Measurements from ENCODE around the gene FAM168A. TPM values are rescaled to one million over a fixed set of nuclear protein-coding genes. Genes with fewer than 3 reads are reported as not detected.

FAM168A gene
- polyA plus RNA-seq, 1 donor (not counting 4 experiments of a cell fraction or from before 2014, with no cell fraction given), result 11.8 TPM

DNA sequence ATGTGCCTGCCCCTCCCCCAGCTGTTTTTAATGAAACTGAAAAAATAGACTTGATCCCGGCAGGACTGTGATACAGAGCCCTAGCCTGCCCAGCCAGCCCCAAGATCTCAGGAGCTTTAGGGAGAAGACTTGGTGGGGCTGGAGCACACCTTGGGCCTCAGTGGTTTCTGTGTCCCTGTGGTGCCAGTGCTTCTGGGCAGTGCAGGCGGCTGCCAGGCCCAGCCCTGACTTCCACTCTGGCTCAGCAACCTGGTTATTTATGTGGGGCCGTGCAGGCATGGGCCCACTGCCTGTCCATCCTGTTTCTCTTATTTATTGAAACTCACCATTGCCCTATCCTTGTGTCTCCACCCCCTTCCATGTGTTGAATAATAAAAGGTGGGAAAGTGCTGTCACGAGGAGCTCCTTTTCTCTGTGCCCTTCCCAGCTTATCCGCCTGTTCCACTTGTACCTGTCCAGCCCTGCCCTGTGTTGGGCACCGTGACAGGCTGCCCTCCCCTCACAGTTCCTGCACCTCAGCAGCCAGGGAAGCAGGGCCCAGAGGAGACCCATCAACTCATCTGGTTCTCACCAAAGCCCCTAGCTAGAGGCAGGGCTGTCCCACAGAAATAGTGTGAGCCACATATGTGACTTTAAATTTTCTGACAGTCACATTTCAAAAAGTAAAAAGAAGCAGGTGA lies 201.5 kb downstream of the FAM168A start:
- FAIRE-seq (no peak), DNase-seq (ENCODE audit: low read depth, low spot score) (no peak)
- Histone ChIP-seq H3K79me2 (ENCODE audit: control insufficient read depth, insufficient read depth, low read length) (no peaks in the 10 kb centered on the region), H3K9me3 (ENCODE audit: control insufficient read depth, low read depth, low read length) (no peaks in the 10 kb centered on the region), H3K9me1 (ENCODE audit: control insufficient read depth, extremely low read depth, insufficient read depth, low read length) (no peaks in the 10 kb centered on the region), H3K27ac (ENCODE audit: control insufficient read depth, insufficient read depth, low read length) (no peak overlapping the region), H3K4me3 (ENCODE audit: control insufficient read depth in 2 of 3, extremely low read depth in 1 of 3, insufficient read depth in 2 of 3, low read depth in 1 of 3, low read length in 3 of 3) (no peak overlapping the region), H3K27me3 (ENCODE audit: control insufficient read depth, extremely low read depth, insufficient read depth, low read length) (no peaks in the 10 kb centered on the region), H3K4me1 (ENCODE audit: control insufficient read depth, extremely low read depth, insufficient read depth, low read length) (peaks cover 10% of the 10 kb centered on the region), H3K4me2 (ENCODE audit: control insufficient read depth, extremely low read depth, insufficient read depth, low read depth, low read length) (no peak overlapping the region), H4K20me1 (ENCODE audit: control insufficient read depth, extremely low read depth, insufficient read depth, low read length) (no peaks in the 10 kb centered on the region), H3K36me3 (ENCODE audit: control insufficient read depth in 2 of 2, extremely low read depth in 1 of 2, insufficient read depth in 2 of 2, low read length in 2 of 2) (peaks cover 27 to 29% of the 10 kb centered on the region in 2 experiments), H3K9ac (ENCODE audit: control insufficient read depth, extremely low read depth, insufficient read depth, low read length) (no peak overlapping the region), H2AFZ (ENCODE audit: control insufficient read depth, low read length) (no peak overlapping the region)
- no peak for TF ChIP-seq EZH2 (IDR thresholded peaks at IDR 0.05; ENCODE audit: low read length)
- TF ChIP-seq, protein P1, sequence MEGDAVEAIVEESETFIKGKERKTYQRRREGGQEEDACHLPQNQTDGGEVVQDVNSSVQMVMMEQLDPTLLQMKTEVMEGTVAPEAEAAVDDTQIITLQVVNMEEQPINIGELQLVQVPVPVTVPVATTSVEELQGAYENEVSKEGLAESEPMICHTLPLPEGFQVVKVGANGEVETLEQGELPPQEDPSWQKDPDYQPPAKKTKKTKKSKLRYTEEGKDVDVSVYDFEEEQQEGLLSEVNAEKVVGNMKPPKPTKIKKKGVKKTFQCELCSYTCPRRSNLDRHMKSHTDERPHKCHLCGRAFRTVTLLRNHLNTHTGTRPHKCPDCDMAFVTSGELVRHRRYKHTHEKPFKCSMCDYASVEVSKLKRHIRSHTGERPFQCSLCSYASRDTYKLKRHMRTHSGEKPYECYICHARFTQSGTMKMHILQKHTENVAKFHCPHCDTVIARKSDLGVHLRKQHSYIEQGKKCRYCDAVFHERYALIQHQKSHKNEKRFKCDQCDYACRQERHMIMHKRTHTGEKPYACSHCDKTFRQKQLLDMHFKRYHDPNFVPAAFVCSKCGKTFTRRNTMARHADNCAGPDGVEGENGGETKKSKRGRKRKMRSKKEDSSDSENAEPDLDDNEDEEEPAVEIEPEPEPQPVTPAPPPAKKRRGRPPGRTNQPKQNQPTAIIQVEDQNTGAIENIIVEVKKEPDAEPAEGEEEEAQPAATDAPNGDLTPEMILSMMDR (optimal IDR thresholded peaks at IDR 0.05 in 1 of 3, IDR thresholded peaks at IDR 0.05 in 1 of 3, conservative IDR thresholded peaks at IDR 0.05 in 1 of 3; ENCODE audit: extremely low read depth in 1 of 3, insufficient read depth in 2 of 3, low read length in 3 of 3), result no peak
- dilution Hi-C loops (cut with MboI; ENCODE audit: extremely low pct_ligation_motif_present, low sequenced_read_pairs), result no loop called here

- dilution Hi-C loops (cut with MboI; ENCODE audit: extremely low pct_ligation_motif_present, low sequenced_read_pairs), result no loop called here
- peaks cover 11% of the 10 kb centered on the region for H3K4me1 ChIP-seq (ENCODE audit: control insufficient read depth, extremely low read depth, insufficient read depth, low read length)
- no peak for TF ChIP-seq EZH2 (IDR thresholded peaks at IDR 0.05; ENCODE audit: low read length)
- H3K36me3 ChIP-seq (ENCODE audit: control insufficient read depth in 2 of 2, extremely low read depth in 1 of 2, insufficient read depth in 2 of 2, low read length in 2 of 2), result peaks cover 29% of the 10 kb centered on the region in 2 experiments
- FAIRE-seq (no peak), DNase-seq (ENCODE audit: low read depth, low spot score) (no peak)
- H3K9ac ChIP-seq (ENCODE audit: control insufficient read depth, extremely low read depth, insufficient read depth, low read length), result no peak overlapping the region
- no peak overlapping the region for H3K27ac ChIP-seq (ENCODE audit: control insufficient read depth, insufficient read depth, low read length)
- H3K9me1 ChIP-seq (ENCODE audit: control insufficient read depth, extremely low read depth, insufficient read depth, low read length), result peaks cover 1% of the 10 kb centered on the region
- no peaks in the 10 kb centered on the region for H4K20me1 ChIP-seq (ENCODE audit: control insufficient read depth, extremely low read depth, insufficient read depth, low read length)
- no peak overlapping the region for H3K4me3 ChIP-seq (ENCODE audit: control insufficient read depth in 2 of 3, extremely low read depth in 1 of 3, insufficient read depth in 2 of 3, low read depth in 1 of 3, low read length in 3 of 3)
- no peaks in the 10 kb centered on the region for H3K9me3 ChIP-seq (ENCODE audit: control insufficient read depth, low read depth, low read length)
- no peak overlapping the region for H2AFZ ChIP-seq (ENCODE audit: control insufficient read depth, low read length)
- H3K4me2 ChIP-seq (ENCODE audit: control insufficient read depth, extremely low read depth, insufficient read depth, low read depth, low read length), result no peak overlapping the region
- H3K27me3 ChIP-seq (ENCODE audit: control insufficient read depth, extremely low read depth, insufficient read depth, low read length), result no peaks in the 10 kb centered on the region
- peaks cover 4% of the 10 kb centered on the region for H3K79me2 ChIP-seq (ENCODE audit: control insufficient read depth, insufficient read depth, low read length)
Observed at GRCh38 chr11:73395297-73396208, 202.4 kb downstream of the FAM168A start.

Data from keratinocyte (primary cell).